Omental fat pad (tissue), 4 donors: ENCODE data around the gene TFPT. TPM values are rescaled to one million over a fixed set of nuclear protein-coding genes. Genes with fewer than 3 reads are reported as not detected.

Experiments
- ATAC-seq: fragments of 150-250 bp; one replicate; pipeline ENCODE4 v1.9.1; 2016; ENCODE audit warnings: mild to moderate bottlenecking, moderate library complexity; ENCODE audit not compliant: low FRiP score
- DNase-seq: peaks from one replicate; pipeline ENCODE4 v3.0.0-alpha.2; 2019; ENCODE audit warnings: low spot score
- CTCF ChIP-seq, 3 donors: fragments of 450-650 bp; IDR thresholded peaks; one replicate each; pipeline ENCODE4 v1.5.1; 2016 to 2017; ENCODE audit warnings: antibody characterized with exemption in 3 of 3, mild to moderate bottlenecking in 3 of 3, moderate library complexity in 2 of 3
- total RNA-seq, 4 donors: library from RNA; depleted of rRNA; stranded (reverse); fragments of >200 nt; gene quantifications; one replicate each; pipeline ENCODE4 v1.1.0, GENCODE V29; 2016

TFPT gene
- total RNA-seq, 4 donors from 2014 or later = 9.7 to 19.9 (median 15.6) TPM

- no peak for ATAC-seq
- DNase-seq = no peak
- TF ChIP-seq CTCF (IDR thresholded peaks at IDR 0.05) = no peak
Measured at GRCh38 chr19:54137699-54138488, 22.4 kb upstream of the TFPT start, which contains the start of gene CNOT3. Gene CNOT3 (plus strand): TSS chr19:54137762. CDS start chr19:54142979, 5,217 bp downstream.

- ATAC-seq (peak; percentile 96), DNase-seq (peak; percentile 89)
- no peak for TF ChIP-seq CTCF (IDR thresholded peaks at IDR 0.05)
Measured at GRCh38 chr19:54136864-54137698, 21.6 kb upstream of the TFPT start.

- DNase-seq = no peak
- ATAC-seq = peak; percentile 1
- TF ChIP-seq CTCF (IDR thresholded peaks at IDR 0.05) = no peak
Measured at GRCh38 chr19:54136086-54136863, 20.8 kb upstream of the TFPT start.

- no peak for TF ChIP-seq CTCF (IDR thresholded peaks at IDR 0.05)
- DNase-seq (no peak), ATAC-seq (no peak)
Measured at GRCh38 chr19:54133957-54134590, 18.6 kb upstream of the TFPT start.

- no peak for TF ChIP-seq CTCF (IDR thresholded peaks at IDR 0.05)
- ATAC-seq (no peak), DNase-seq (no peak)
Measured at GRCh38 chr19:54133312-54133956, 18.0 kb upstream of the TFPT start.

- TF ChIP-seq CTCF (IDR thresholded peaks at IDR 0.05) = no peak
- ATAC-seq = no peak
- no peak for DNase-seq
Measured at GRCh38 chr19:54129617-54129996, 14.2 kb upstream of the TFPT start.
